ENCODE results near the gene HPS3.

- no peak for TF ChIP-seq CTCF (conservative IDR thresholded peaks at IDR 0.05 in 1 of 2, IDR thresholded peaks at IDR 0.05 in 1 of 2; ENCODE audit: extremely low read depth in 1 of 2, insufficient read depth in 1 of 2, low read depth in 1 of 2, low read length in 2 of 2)
- no peak for TF ChIP-seq EZH2 (IDR thresholded peaks at IDR 0.05; ENCODE audit: borderline replicate concordance, low read length)
These were observed 16.5 kb downstream of the HPS3 start for GRCh38 chr3:149145974-149146373.

Data from mammary epithelial cell (primary cell).